Activated naive CD4-positive, alpha-beta T cell treated with anti-CD3 and anti-CD28 coated beads for 36 hours (primary cell): ENCODE data around the gene CDK14. TPM values are rescaled to one million over a fixed set of nuclear protein-coding genes. Genes with fewer than 3 reads are reported as not detected.

Experiments
- CTCF ChIA-PET: fragments of 350-600 bp; sonication (Branson Sonifier 250); formaldehyde crosslinking; loops from one replicate; lab custom pipeline; 2021; ENCODE audit warnings: antibody characterized with exemption; lab: Charles Lee
- DNase-seq: peaks from one replicate; pipeline ENCODE4 v3.0.0-alpha.2; 2020
- H3K27ac Mint-ChIP-seq: one replicate; pipeline ENCODE4 v1.8.0; 2021; ENCODE audit warnings: mild to moderate bottlenecking, mixed read lengths
- H3K27me3 Mint-ChIP-seq: one replicate; pipeline ENCODE4 v1.8.0; 2021; ENCODE audit warnings: low read depth, mixed read lengths
- H3K36me3 Mint-ChIP-seq: one replicate; pipeline ENCODE4 v1.8.0; 2021; ENCODE audit warnings: low read depth, mixed read lengths
- H3K4me1 Mint-ChIP-seq: one replicate; pipeline ENCODE4 v1.8.0; 2021; ENCODE audit warnings: low read depth, mixed read lengths
- H3K4me3 Mint-ChIP-seq: one replicate; pipeline ENCODE4 v1.8.0; 2021; ENCODE audit warnings: mild to moderate bottlenecking, moderate library complexity, mixed read lengths
- H3K9me3 Mint-ChIP-seq: one replicate; pipeline ENCODE4 v1.8.0; 2021; ENCODE audit warnings: mixed read lengths
- intact Hi-C: fragments of 100-400 bp; cut with micrococcal nuclease; formaldehyde crosslinking; loops from one replicate; pipeline ENCODE4 v1.15.1; 2023
- total RNA-seq, 2 experiments: library from RNA; stranded (reverse); gene quantifications; one replicate each; pipeline ENCODE4 v1.2.3, GENCODE V29; 2021

The CDK14 gene
- total RNA-seq, 2 experiments from 2014 or later, result 0.42 to 0.81 TPM

DNA sequence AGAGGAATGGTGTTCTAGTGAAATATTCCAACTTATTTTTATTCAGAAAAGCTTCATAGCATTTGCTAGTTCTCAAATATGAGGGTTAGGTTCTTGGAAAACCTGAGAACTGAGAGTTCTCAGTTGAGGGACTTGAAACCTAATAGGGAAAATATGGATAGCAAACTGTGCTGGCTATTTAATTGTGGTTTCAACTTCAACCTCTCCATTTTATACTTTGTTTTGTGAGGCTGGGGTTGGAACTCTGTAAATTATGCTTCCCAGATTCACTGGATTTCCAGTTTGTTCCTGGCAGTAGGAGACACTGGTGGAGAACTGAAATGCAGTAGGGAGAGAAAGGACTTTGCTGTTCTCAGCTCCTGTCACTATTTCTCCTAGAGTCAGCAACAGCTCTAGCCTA, 52.7 kb downstream of the CDK14 start:
- intact Hi-C loops, result no loop called here
- Mint-ChIP-seq H3K36me3 (no peaks in the 10 kb centered on the region), H3K4me1 (no peaks in the 10 kb centered on the region), H3K9me3 (peaks cover 2% of the 10 kb centered on the region), H3K4me3 (no peak overlapping the region), H3K27me3 (peaks cover 2% of the 10 kb centered on the region), H3K27ac (no peak overlapping the region)
- DNase-seq, result no peak
- CTCF ChIA-PET, result no interaction called here

DNA sequence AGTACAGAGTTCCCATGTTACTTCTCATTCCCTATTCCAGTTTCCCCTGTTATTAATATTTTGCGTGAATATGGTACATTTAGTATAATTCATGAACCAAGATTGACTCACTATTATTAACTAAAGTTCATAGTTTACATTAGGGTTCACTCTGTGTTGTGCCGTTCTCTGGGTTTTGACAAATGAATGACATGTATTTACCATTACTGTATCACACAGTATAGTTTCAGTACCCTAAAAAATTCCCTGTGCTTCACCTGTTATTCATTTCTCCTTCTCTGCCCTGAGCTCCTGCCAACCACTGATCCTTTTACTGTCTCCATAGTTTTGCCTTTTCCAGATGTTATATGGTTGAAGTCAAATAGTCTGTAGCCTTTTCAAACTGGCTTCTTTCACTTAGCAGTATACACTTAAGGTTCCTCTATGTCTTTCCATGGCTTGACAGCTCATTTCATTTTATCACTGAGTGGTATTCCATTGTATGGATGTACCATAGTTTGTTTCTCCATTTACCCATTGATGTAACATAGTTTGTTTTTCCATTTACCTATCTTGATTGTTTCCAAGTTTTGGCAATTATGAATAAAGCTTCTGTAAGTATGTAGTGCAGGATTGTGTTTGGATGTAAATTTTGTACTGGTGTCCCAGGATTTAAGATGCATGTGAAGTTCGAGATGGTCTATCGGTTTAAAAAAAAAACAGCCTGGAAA, 58.8 kb downstream of the CDK14 start:
- peaks cover 4% of the 10 kb centered on the region for H3K27me3 Mint-ChIP-seq
- CTCF ChIA-PET, result no interaction called here
- H3K27ac Mint-ChIP-seq, result no peak overlapping the region
- no peaks in the 10 kb centered on the region for H3K4me1 Mint-ChIP-seq
- no peak for DNase-seq
- H3K4me3 Mint-ChIP-seq, result no peak overlapping the region
- intact Hi-C loops, result no loop called here
- peaks cover 4% of the 10 kb centered on the region for H3K9me3 Mint-ChIP-seq
- H3K36me3 Mint-ChIP-seq, result no peaks in the 10 kb centered on the region

DNA sequence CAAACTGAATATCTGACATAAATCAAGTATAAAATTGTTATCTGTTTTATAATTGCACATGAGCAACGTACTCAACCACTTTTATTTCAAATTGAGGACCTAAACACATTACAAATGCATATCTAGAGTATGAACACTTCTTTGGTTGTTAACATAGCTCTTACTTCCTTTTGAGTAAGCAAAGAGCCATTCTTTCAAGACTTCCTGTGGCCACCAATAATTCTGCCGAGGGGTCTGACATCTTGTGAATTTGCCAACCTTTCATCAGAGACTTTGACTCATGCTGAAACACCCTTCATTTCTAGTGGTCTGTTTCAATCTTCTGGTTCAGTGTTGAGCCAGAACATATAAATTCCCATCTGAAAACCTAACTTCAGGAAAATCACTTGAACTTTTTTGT, 59.4 kb downstream of the CDK14 start:
- CTCF ChIA-PET, result no interaction called here
- Mint-ChIP-seq H3K27me3 (peaks cover 4% of the 10 kb centered on the region), H3K4me1 (no peaks in the 10 kb centered on the region), H3K36me3 (no peaks in the 10 kb centered on the region), H3K9me3 (peaks cover 4% of the 10 kb centered on the region), H3K4me3 (no peak overlapping the region), H3K27ac (no peak overlapping the region)
- intact Hi-C loops, result no loop called here
- DNase-seq, result no peak

DNA sequence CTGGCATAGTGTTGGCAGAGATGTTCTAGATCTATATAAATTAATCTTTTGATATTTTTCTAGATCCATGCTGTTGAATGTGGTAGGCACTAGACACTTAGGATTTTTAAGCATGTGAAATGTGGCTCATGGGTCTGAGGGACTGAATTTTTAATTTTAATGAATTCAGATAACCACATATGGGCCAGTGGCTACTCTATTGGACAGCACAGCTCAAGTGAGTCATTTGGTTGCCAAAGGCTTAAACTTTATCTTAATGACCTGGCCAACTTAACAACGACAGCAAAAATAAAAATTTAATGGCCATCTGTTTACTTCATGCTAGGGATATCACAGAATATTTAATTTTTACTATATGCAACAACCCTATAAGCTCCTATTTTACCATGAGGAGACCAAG, 61.4 kb downstream of the CDK14 start:
- Mint-ChIP-seq H3K36me3 (no peaks in the 10 kb centered on the region), H3K27me3 (peaks cover 2% of the 10 kb centered on the region), H3K27ac (no peak overlapping the region), H3K4me3 (no peak overlapping the region), H3K4me1 (no peaks in the 10 kb centered on the region), H3K9me3 (peaks cover 4% of the 10 kb centered on the region)
- CTCF ChIA-PET, result no interaction called here
- intact Hi-C loops, result no loop called here
- no peak for DNase-seq

DNA sequence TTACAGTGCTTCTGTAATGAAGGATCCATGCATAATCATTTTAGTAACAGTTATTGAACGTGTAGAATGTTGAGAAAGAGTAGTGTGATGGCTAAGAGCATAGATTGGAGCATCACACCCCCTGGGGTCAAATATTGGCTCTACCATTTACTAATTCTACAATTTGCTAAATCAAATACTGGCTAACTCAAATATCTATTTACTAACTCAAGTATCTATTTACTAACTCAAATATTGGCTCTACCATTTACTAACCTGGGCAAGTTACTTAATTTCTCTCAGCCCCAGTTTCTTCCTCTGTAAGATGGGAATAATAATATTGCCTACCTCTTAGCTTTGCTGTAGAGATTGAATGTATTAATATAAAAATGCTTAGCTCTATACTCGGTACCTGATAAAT, 64.0 kb downstream of the CDK14 start:
- H3K4me1 Mint-ChIP-seq, result no peaks in the 10 kb centered on the region
- no peaks in the 10 kb centered on the region for H3K36me3 Mint-ChIP-seq
- no peak overlapping the region for H3K4me3 Mint-ChIP-seq
- CTCF ChIA-PET, result no interaction called here
- no peak for DNase-seq
- peaks cover under 1% of the 10 kb centered on the region for H3K27me3 Mint-ChIP-seq
- intact Hi-C loops, result no loop called here
- H3K27ac Mint-ChIP-seq, result no peak overlapping the region
- peaks cover 4% of the 10 kb centered on the region for H3K9me3 Mint-ChIP-seq

DNA sequence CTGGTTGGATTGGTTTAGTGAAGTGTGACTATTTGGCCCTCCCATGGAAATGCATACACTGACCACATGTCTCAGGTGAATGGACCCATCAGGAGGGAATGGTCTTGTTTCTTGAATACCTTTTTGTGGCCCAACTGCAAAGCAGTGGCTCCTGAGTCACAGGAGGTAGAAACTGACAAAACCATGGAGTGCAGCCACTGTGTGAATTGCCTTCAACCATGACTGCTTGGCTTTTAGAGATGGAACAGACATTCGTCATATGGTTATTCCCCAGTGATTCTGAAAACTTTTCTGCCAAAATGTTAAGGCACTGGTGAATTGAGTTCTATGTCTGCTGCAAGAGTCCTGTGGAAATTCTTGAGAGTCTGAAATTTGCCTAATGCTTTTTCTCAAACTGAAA, 64.7 kb downstream of the CDK14 start:
- intact Hi-C loops, result no loop called here
- no peaks in the 10 kb centered on the region for H3K4me1 Mint-ChIP-seq
- no peak overlapping the region for H3K4me3 Mint-ChIP-seq
- no peak for DNase-seq
- H3K27me3 Mint-ChIP-seq, result no peaks in the 10 kb centered on the region
- CTCF ChIA-PET, result no interaction called here
- H3K27ac Mint-ChIP-seq, result no peak overlapping the region
- H3K36me3 Mint-ChIP-seq, result no peaks in the 10 kb centered on the region
- H3K9me3 Mint-ChIP-seq, result peaks cover 4% of the 10 kb centered on the region

DNA sequence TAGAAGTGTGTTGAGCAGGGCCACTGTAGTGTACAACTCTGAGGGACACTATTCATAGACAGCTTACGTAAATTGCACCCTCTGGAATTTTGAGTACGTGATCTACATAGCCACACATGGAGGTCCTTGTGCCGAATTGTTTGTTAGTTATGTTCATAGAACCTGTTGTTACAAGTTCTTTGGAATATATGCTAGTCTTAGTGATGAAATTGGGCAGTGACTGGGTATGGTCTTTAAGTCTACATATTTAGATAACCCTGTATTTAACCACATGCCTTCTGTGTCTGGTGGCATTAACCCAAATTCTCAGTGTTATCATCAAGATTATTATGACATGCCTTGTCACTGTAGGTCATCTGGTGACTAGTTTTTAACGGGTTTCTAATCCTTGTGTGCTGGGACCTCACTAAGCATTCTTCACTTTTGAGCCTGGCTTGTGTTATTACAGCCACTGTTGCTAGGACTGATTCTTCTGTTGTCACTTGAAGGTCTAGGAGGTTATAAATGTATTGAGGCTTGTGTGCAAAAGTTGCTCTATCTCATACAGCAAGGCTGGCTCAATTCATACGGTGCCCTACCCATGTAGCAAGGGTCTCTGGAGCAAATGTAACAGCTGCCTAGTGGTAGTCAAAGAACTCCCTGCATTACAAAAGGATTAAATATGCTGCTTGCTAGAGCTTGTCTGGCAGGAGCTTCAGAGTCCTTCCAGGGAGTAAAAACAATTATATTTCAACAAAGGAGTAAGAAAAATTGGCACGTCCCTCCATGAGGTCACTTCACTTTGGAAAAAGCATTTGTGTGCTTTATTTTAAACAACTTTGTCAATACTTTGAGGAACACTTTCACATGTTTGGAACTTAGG, 65.4 kb downstream of the CDK14 start:
- intact Hi-C loops, result no loop called here
- H3K27me3 Mint-ChIP-seq, result no peaks in the 10 kb centered on the region
- H3K4me3 Mint-ChIP-seq, result no peak overlapping the region
- H3K36me3 Mint-ChIP-seq, result no peaks in the 10 kb centered on the region
- DNase-seq, result no peak
- CTCF ChIA-PET, result interaction anchor here (0.5 kb wide), 1 partner anchor 259 kb away, joined by 4 read pairs; no protein-coding TSS in a partner anchor
- no peaks in the 10 kb centered on the region for H3K4me1 Mint-ChIP-seq
- no peak overlapping the region for H3K27ac Mint-ChIP-seq
- H3K9me3 Mint-ChIP-seq, result peaks cover 4% of the 10 kb centered on the region

DNA sequence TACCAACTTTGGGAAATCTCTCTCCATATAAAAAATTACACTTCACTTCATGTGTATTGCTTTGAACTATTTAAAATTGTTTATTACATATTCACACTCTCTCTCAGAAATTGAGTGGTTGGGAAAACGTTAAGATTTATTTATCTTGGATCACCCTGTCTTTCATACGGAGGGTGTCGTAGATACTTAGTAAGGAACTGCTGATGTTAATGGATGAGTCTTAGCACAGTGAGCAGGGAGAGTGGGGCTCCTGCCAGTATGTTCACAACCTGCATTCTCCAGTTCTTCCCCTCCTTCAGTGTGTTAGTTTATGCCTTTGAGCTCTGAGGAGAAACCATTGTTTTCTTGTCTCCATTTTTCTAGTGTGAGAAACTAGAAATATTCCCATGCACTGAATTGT, 67.1 kb downstream of the CDK14 start:
- intact Hi-C loops, result no loop called here
- H3K27ac Mint-ChIP-seq, result no peak overlapping the region
- no peaks in the 10 kb centered on the region for H3K27me3 Mint-ChIP-seq
- H3K4me1 Mint-ChIP-seq, result no peaks in the 10 kb centered on the region
- H3K4me3 Mint-ChIP-seq, result no peak overlapping the region
- peaks cover 4% of the 10 kb centered on the region for H3K9me3 Mint-ChIP-seq
- H3K36me3 Mint-ChIP-seq, result no peaks in the 10 kb centered on the region
- CTCF ChIA-PET, result no interaction called here
- DNase-seq, result no peak

DNA sequence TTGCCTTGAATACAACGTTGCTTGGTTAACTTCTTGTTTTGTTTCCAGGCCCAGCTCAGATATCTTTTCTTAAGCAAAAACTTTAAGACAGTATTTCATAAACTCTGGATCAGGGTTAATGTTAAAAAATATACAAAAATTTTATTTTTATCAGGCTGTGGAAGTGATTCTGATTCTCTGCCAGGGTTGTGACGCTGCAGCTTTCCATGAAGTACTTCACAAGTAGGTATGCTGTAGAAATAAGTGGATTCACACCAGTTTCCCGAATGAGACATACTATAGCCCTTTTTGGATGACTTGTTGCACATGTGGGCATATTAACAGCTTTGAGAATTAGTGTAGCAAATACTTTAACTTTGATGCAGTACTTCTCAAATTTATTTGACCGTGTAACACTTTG, 70.1 kb downstream of the CDK14 start:
- DNase-seq, result no peak
- H3K36me3 Mint-ChIP-seq, result no peaks in the 10 kb centered on the region
- H3K4me1 Mint-ChIP-seq, result no peaks in the 10 kb centered on the region
- no peak overlapping the region for H3K4me3 Mint-ChIP-seq
- H3K27me3 Mint-ChIP-seq, result no peaks in the 10 kb centered on the region
- CTCF ChIA-PET, result no interaction called here
- H3K9me3 Mint-ChIP-seq, result no peaks in the 10 kb centered on the region
- H3K27ac Mint-ChIP-seq, result no peak overlapping the region
- intact Hi-C loops, result no loop called here

DNA sequence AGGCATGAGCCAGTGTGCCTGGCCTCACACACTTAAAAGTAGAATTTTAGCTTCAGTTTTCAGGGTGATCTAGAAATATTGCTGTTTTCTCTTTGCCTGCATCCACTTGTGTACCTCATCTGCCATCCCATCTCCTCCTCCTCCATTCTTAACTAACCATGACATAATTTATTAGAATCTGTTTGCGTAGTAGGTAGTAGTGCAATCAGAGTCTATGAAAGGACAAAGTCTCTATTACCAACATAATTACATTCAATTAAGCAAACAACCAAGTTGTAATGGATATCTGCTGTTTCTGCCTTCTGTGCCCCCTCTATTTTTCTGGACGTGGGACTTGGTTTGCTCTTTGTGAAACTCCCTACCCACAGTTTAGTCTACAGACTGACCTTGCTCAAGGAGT, 72.9 kb downstream of the CDK14 start:
- Mint-ChIP-seq H3K27ac (no peak overlapping the region), H3K4me1 (no peaks in the 10 kb centered on the region), H3K9me3 (no peaks in the 10 kb centered on the region), H3K27me3 (peaks cover 3% of the 10 kb centered on the region), H3K4me3 (no peak overlapping the region), H3K36me3 (no peaks in the 10 kb centered on the region)
- CTCF ChIA-PET, result no interaction called here
- intact Hi-C loops, result no loop called here
- no peak for DNase-seq

DNA sequence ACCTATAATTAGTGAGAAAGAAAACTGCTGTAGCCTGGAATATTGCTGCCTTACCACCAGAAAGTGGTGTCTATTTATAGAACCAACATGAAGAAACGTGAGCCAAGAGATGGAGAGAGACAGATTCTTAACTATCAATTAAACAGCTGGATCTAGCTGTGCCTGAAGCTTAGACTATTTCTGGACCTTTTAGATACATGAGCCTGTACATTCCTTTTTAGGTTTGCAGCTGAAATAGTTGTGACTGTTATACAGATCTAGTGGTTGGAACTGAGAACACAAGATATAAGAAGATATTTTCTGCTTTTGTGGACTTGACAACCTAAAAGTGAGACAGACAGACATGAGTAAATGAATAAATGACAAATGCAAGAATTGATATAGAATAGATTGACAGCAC, 73.4 kb downstream of the CDK14 start:
- DNase-seq, result no peak
- H3K27me3 Mint-ChIP-seq, result peaks cover 3% of the 10 kb centered on the region
- CTCF ChIA-PET, result no interaction called here
- H3K4me1 Mint-ChIP-seq, result no peaks in the 10 kb centered on the region
- H3K36me3 Mint-ChIP-seq, result no peaks in the 10 kb centered on the region
- no peak overlapping the region for H3K4me3 Mint-ChIP-seq
- no peak overlapping the region for H3K27ac Mint-ChIP-seq
- intact Hi-C loops, result no loop called here
- no peaks in the 10 kb centered on the region for H3K9me3 Mint-ChIP-seq

DNA sequence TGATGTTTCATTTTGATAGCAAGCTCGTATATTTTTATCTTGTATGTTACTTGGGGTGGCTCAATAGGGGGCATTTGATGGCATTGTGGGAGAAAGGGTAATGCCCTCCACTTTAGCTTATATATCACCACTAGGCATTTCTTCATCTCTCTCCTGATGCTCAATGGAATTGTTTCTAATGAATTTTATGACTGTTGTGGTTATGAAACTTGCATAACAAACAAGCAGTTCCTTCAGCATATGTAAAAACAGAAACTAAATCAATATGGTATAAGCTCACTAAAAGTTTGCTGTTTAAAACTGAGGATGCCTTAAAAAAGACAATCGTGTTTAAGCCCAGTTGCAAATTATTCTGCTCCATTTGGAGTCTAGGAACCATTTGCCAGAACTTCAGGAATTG, 75.5 kb downstream of the CDK14 start:
- CTCF ChIA-PET, result no interaction called here
- peaks cover 3% of the 10 kb centered on the region for H3K27me3 Mint-ChIP-seq
- no peak for DNase-seq
- no peak overlapping the region for H3K27ac Mint-ChIP-seq
- H3K36me3 Mint-ChIP-seq, result no peaks in the 10 kb centered on the region
- no peaks in the 10 kb centered on the region for H3K9me3 Mint-ChIP-seq
- intact Hi-C loops, result no loop called here
- H3K4me3 Mint-ChIP-seq, result no peak overlapping the region
- H3K4me1 Mint-ChIP-seq, result no peaks in the 10 kb centered on the region

DNA sequence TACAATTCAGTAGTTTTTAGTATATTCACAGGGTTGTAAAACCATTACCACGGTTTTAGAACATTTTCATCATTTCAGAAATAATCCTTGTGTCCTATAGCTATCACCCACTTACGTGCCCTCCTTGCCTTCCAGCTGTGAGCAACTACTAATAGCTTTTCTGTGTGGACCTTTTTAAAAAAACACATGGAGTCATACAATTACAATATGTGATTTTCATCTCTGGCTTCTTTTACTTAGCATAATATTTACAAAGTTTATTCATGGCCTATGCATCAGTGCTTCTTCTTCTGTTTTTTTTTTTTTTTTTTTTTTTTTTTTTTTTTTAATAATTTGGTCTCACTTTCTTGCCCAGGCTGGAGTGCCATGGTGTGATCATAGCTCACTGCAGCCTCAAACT, 76.1 kb downstream of the CDK14 start:
- no peak overlapping the region for H3K27ac Mint-ChIP-seq
- H3K4me3 Mint-ChIP-seq, result no peak overlapping the region
- intact Hi-C loops, result no loop called here
- H3K27me3 Mint-ChIP-seq, result peaks cover 3% of the 10 kb centered on the region
- H3K4me1 Mint-ChIP-seq, result no peaks in the 10 kb centered on the region
- CTCF ChIA-PET, result interaction anchor here (0.7 kb wide), 1 partner anchor 237 kb away, joined by 4 read pairs; no protein-coding TSS in a partner anchor
- no peaks in the 10 kb centered on the region for H3K9me3 Mint-ChIP-seq
- no peaks in the 10 kb centered on the region for H3K36me3 Mint-ChIP-seq
- DNase-seq, result no peak
